Measurements from ENCODE around the gene GLE1.

GLE1 gene

GRCh38 chr9:128588581-128589233 is 84.2 kb downstream of the GLE1 start:
- TF ChIP-seq PATZ1 (CRISPR knock-in tag; IDR thresholded peaks at IDR 0.05; ENCODE audit: borderline replicate concordance) (no peak), ZNF70 (CRISPR knock-in tag; IDR thresholded peaks at IDR 0.05) (no peak), ZFP3 (CRISPR knock-in tag; IDR thresholded peaks at IDR 0.05) (no peak), ISL1 (CRISPR knock-in tag; IDR thresholded peaks at IDR 0.05) (no peak), ARNTL (CRISPR knock-in tag; IDR thresholded peaks at IDR 0.05; ENCODE audit: borderline replicate concordance, low read depth) (no peak), ESRRG (CRISPR knock-in tag; IDR thresholded peaks at IDR 0.05) (no peak), POU6F1 (CRISPR knock-in tag; IDR thresholded peaks at IDR 0.05; ENCODE audit: borderline replicate concordance, low read depth) (no peak), TSHZ2 (CRISPR knock-in tag; IDR thresholded peaks at IDR 0.05) (no peak), GLIS3 (CRISPR knock-in tag; IDR thresholded peaks at IDR 0.05) (no peak), RARB (CRISPR knock-in tag; IDR thresholded peaks at IDR 0.05) (no peak), OSR1 (CRISPR knock-in tag; IDR thresholded peaks at IDR 0.05) (no peak), BACH2 (CRISPR knock-in tag; IDR thresholded peaks at IDR 0.05; ENCODE audit: borderline replicate concordance) (no peak), ZC3H10 (CRISPR knock-in tag; IDR thresholded peaks at IDR 0.05) (no peak), CSRNP3 (CRISPR knock-in tag; IDR thresholded peaks at IDR 0.05) (no peak), TCF4 (CRISPR knock-in tag; IDR thresholded peaks at IDR 0.05; ENCODE audit: borderline replicate concordance) (no peak), ZNF8 (CRISPR knock-in tag; IDR thresholded peaks at IDR 0.05) (no peak), CSDC2 (CRISPR knock-in tag; IDR thresholded peaks at IDR 0.05) (no peak), CREB5 (CRISPR knock-in tag; IDR thresholded peaks at IDR 0.05; ENCODE audit: low read depth) (no peak), ZFP30 (CRISPR knock-in tag; IDR thresholded peaks at IDR 0.05) (no peak), SNAI2 (CRISPR knock-in tag; IDR thresholded peaks at IDR 0.05) (no peak)
- no peak for ATAC-seq
